ENCODE results near the gene MACF1. TPM values are rescaled to one million over a fixed set of nuclear protein-coding genes. Genes with fewer than 3 reads are reported as not detected.
A peak's percentile ranks its signal among the peaks of the same experiment; 100 is the strongest.

Gene MACF1
- total RNA-seq, 4 donors from 2014 or later: 82.1 to 247 (median 154) TPM

GRCh38 chr1:39268906-39269305 lies 64.4 kb downstream of the MACF1 start:
- WGBS, 2 donors: 40 to 47% methylated on average over 7 to 8 of the region's 8 CpGs
- intact Hi-C loops (cut with DNase I): no loop called here
- DNase-seq: no peak
- Histone ChIP-seq H3K9me3 (no peaks in the 10 kb centered on the region), H3K27ac (peak overlapping the region; percentile 70 to 91 (median 84)), H3K36me3 (no peaks in the 10 kb centered on the region), H3K4me1 (peaks cover 22 to 70% (median 48%) of the 10 kb centered on the region in 3 donors), H3K4me3 (peak overlapping the region; percentile 1 to 57 (median 37)), H3K27me3 (no peaks in the 10 kb centered on the region)
- TF ChIP-seq POLR2A (IDR thresholded peaks at IDR 0.05): no peak
- no peak for TF ChIP-seq CTCF (IDR thresholded peaks at IDR 0.05)

- 53 to 63% methylated on average over 2 of the region's 2 CpGs for WGBS, 2 donors
- Histone ChIP-seq H3K4me3 (peak overlapping the region in 3 of 4 donors; percentile 33 to 57 (median 41)), H3K27ac (peak overlapping the region; percentile 70 to 91 (median 84)), H3K9me3 (no peaks in the 10 kb centered on the region), H3K36me3 (no peaks in the 10 kb centered on the region), H3K27me3 (no peaks in the 10 kb centered on the region), H3K4me1 (peaks cover 22 to 70% (median 48%) of the 10 kb centered on the region in 3 donors)
- TF ChIP-seq CTCF (IDR thresholded peaks at IDR 0.05) (no peak), POLR2A (IDR thresholded peaks at IDR 0.05) (no peak)
- DNase-seq: no peak
- intact Hi-C loops (cut with DNase I): no loop called here
These were observed 64.9 kb downstream of the MACF1 start for GRCh38 chr1:39269349-39269748.

GRCh38 chr1:39269791-39270342 lies 65.4 kb downstream of the MACF1 start:
- no peak for TF ChIP-seq POLR2A (IDR thresholded peaks at IDR 0.05)
- no peak for TF ChIP-seq CTCF (IDR thresholded peaks at IDR 0.05)
- intact Hi-C loops (cut with DNase I): no loop called here
- H3K27ac ChIP-seq: peak overlapping the region; percentile 70 to 91 (median 84)
- no peak for DNase-seq
- H3K36me3 ChIP-seq: no peaks in the 10 kb centered on the region
- no peaks in the 10 kb centered on the region for H3K27me3 ChIP-seq
- H3K9me3 ChIP-seq: no peaks in the 10 kb centered on the region
- H3K4me1 ChIP-seq: peaks cover 22 to 71% (median 48%) of the 10 kb centered on the region in 3 donors
- WGBS, 2 donors: 34 to 36% methylated on average over 4 of the region's 4 CpGs
- peak overlapping the region in 3 of 4 donors; percentile 33 to 57 (median 41) for H3K4me3 ChIP-seq

GRCh38 chr1:39270368-39270767 lies 65.9 kb downstream of the MACF1 start:
- Histone ChIP-seq H3K27me3 (no peaks in the 10 kb centered on the region), H3K36me3 (no peaks in the 10 kb centered on the region), H3K9me3 (no peaks in the 10 kb centered on the region), H3K4me1 (peaks cover 22 to 76% (median 48%) of the 10 kb centered on the region in 3 donors), H3K4me3 (peak overlapping the region in 3 of 4 donors; percentile 33 to 57 (median 41)), H3K27ac (peak overlapping the region in 3 of 4 donors; percentile 81 to 91 (median 86))
- no peak for DNase-seq
- intact Hi-C loops (cut with DNase I): no loop called here
- TF ChIP-seq CTCF (IDR thresholded peaks at IDR 0.05) (no peak), POLR2A (IDR thresholded peaks at IDR 0.05) (no peak)

- Histone ChIP-seq H3K27ac (peak overlapping the region; percentile 41 to 91 (median 78)), H3K4me3 (no peak overlapping the region), H3K27me3 (no peaks in the 10 kb centered on the region), H3K4me1 (peaks cover 22 to 89% (median 52%) of the 10 kb centered on the region in 3 donors), H3K9me3 (no peaks in the 10 kb centered on the region), H3K36me3 (no peaks in the 10 kb centered on the region)
- intact Hi-C loops (cut with DNase I): no loop called here
- DNase-seq: no peak
- TF ChIP-seq CTCF (IDR thresholded peaks at IDR 0.05) (no peak), POLR2A (IDR thresholded peaks at IDR 0.05) (no peak)
- 24 to 33% methylated on average over 3 of the region's 3 CpGs for WGBS, 2 donors
These were observed 67.7 kb downstream of the MACF1 start for GRCh38 chr1:39272027-39272797.
